OCI-LY1 (cell line): ENCODE data around the gene FBXL19.

Source experiments
- H2AFZ ChIP-seq: fragments of 200-600 bp; sonication (generic), shearing (Covaris generic); 2 replicates; pipeline ENCODE4 v1.6.0; 2014; ENCODE audit warnings: antibody characterized with exemption, mild to moderate bottlenecking, low read length
- H3F3A ChIP-seq: fragments of 200-600 bp; sonication (generic), shearing (Covaris generic); 2 replicates; pipeline ENCODE4 v1.6.0; 2014; ENCODE audit warnings: mild to moderate bottlenecking, antibody characterized with exemption, low read length, moderate library complexity; ENCODE audit not compliant: insufficient read depth
- H3K27ac ChIP-seq: fragments of 200-600 bp; sonication (generic); 2 replicates; pipeline ENCODE4 v1.5.1; 2014; ENCODE audit warnings: low read length, mixed run types, mild to moderate bottlenecking, low read depth; ENCODE audit not compliant: poor library complexity, severe bottlenecking
- H3K27me3 ChIP-seq: fragments of 200-600 bp; sonication (generic); 2 replicates; pipeline ENCODE4 v1.6.0; 2014; ENCODE audit warnings: antibody characterized with exemption, mild to moderate bottlenecking, low read length, moderate library complexity; ENCODE audit not compliant: insufficient read depth
- H3K36me3 ChIP-seq: fragments of 200-600 bp; sonication (generic); 2 replicates; pipeline ENCODE4 v1.6.1; 2014; ENCODE audit warnings: mild to moderate bottlenecking, antibody characterized with exemption, low read length, moderate library complexity, mixed read lengths; ENCODE audit not compliant: insufficient read depth
- H3K4me1 ChIP-seq: fragments of 200-600 bp; sonication (generic); 2 replicates; pipeline ENCODE4 v1.5.1; 2014; ENCODE audit warnings: mild to moderate bottlenecking, low read length, moderate library complexity; ENCODE audit not compliant: insufficient read depth, severe bottlenecking
- H3K4me2 ChIP-seq: fragments of 200-600 bp; sonication (generic), shearing (Covaris generic); 2 replicates; pipeline ENCODE4 v1.6.1; 2014; ENCODE audit warnings: low read length
- H3K4me3 ChIP-seq: fragments of 200-600 bp; sonication (generic); 2 replicates; pipeline ENCODE4 v1.5.1; 2014; ENCODE audit warnings: low read length, low read depth, mild to moderate bottlenecking, mixed read lengths; ENCODE audit not compliant: poor library complexity, severe bottlenecking
- H3K79me2 ChIP-seq: fragments of 200-600 bp; shearing (Covaris generic); 2 replicates; pipeline ENCODE4 v1.6.1; 2016; ENCODE audit warnings: mixed run types, low read length, mixed read lengths; ENCODE audit not compliant: insufficient read depth
- H3K9ac ChIP-seq: fragments of 200-600 bp; sonication (generic), shearing (Covaris generic); 2 replicates; pipeline ENCODE4 v1.6.1; 2014; ENCODE audit warnings: mild to moderate bottlenecking, low read length, mixed read lengths
- H3K9me2 ChIP-seq: fragments of 200-600 bp; sonication (generic), shearing (Covaris generic); 2 replicates; pipeline ENCODE4 v1.6.1; 2014; ENCODE audit warnings: low read depth, mild to moderate bottlenecking, low read length, mixed read lengths
- H3K9me3 ChIP-seq: fragments of 200-600 bp; shearing (Covaris generic); 2 replicates; pipeline ENCODE4 v1.6.1; 2014; ENCODE audit warnings: low read length, mixed read lengths
- H4K20me1 ChIP-seq: fragments of 200-600 bp; sonication (generic), shearing (Covaris generic); 2 replicates; pipeline ENCODE4 v1.6.0; 2016; ENCODE audit warnings: mild to moderate bottlenecking, low read length; ENCODE audit not compliant: insufficient read depth
- EZH2 ChIP-seq: fragments of 200-600 bp; sonication (generic), shearing (Covaris generic); IDR thresholded peaks from 2 replicates; pipeline ENCODE4 v1.8.0; 2017; ENCODE audit warnings: borderline replicate concordance, mixed run types, mild to moderate bottlenecking, antibody characterized with exemption, low read length, moderate library complexity, mixed read lengths
- TF ChIP-seq, protein P1 (sequence below): fragments of 200-600 bp; sonication (generic), shearing (Covaris generic); IDR thresholded peaks from 2 replicates; pipeline ENCODE4 v1.5.1; 2017; ENCODE audit warnings: mild to moderate bottlenecking, antibody characterized with exemption, low read length, moderate library complexity, mixed read lengths

Gene FBXL19

DNA sequence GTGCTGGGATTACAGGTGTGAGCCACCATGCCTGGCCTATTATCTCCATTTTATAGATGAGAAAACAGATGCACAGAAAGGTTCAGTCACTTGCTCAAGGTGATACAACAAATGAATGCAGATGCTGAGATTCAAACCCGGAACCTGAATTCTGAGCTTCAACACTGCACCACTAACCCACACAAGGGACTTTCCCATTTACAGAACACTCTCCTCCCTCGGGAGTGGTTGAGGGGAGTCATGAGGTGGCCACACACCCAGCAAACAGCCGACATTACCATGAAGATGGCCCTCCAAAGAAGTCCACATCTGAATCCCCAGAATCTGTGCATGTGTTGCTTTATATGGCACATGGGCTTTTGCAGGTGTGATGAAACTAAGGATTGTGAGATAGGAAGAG lies 38.6 kb upstream of the FBXL19 start:
- H3K79me2 ChIP-seq = no peaks in the 10 kb centered on the region
- no peaks in the 10 kb centered on the region for H3K4me1 ChIP-seq
- H3F3A ChIP-seq = no peaks in the 10 kb centered on the region
- TF ChIP-seq, protein P1, sequence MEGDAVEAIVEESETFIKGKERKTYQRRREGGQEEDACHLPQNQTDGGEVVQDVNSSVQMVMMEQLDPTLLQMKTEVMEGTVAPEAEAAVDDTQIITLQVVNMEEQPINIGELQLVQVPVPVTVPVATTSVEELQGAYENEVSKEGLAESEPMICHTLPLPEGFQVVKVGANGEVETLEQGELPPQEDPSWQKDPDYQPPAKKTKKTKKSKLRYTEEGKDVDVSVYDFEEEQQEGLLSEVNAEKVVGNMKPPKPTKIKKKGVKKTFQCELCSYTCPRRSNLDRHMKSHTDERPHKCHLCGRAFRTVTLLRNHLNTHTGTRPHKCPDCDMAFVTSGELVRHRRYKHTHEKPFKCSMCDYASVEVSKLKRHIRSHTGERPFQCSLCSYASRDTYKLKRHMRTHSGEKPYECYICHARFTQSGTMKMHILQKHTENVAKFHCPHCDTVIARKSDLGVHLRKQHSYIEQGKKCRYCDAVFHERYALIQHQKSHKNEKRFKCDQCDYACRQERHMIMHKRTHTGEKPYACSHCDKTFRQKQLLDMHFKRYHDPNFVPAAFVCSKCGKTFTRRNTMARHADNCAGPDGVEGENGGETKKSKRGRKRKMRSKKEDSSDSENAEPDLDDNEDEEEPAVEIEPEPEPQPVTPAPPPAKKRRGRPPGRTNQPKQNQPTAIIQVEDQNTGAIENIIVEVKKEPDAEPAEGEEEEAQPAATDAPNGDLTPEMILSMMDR = no peak
- no peak for TF ChIP-seq EZH2
- H3K9me2 ChIP-seq = no peaks in the 10 kb centered on the region
- H3K9ac ChIP-seq = no peak overlapping the region
- H3K27ac ChIP-seq = no peak overlapping the region
- no peaks in the 10 kb centered on the region for H3K27me3 ChIP-seq
- no peak overlapping the region for H3K4me3 ChIP-seq
- H3K4me2 ChIP-seq = no peak overlapping the region
- H2AFZ ChIP-seq = no peak overlapping the region
- no peaks in the 10 kb centered on the region for H3K9me3 ChIP-seq
- H4K20me1 ChIP-seq = no peaks in the 10 kb centered on the region
- H3K36me3 ChIP-seq = peaks cover 23% of the 10 kb centered on the region

DNA sequence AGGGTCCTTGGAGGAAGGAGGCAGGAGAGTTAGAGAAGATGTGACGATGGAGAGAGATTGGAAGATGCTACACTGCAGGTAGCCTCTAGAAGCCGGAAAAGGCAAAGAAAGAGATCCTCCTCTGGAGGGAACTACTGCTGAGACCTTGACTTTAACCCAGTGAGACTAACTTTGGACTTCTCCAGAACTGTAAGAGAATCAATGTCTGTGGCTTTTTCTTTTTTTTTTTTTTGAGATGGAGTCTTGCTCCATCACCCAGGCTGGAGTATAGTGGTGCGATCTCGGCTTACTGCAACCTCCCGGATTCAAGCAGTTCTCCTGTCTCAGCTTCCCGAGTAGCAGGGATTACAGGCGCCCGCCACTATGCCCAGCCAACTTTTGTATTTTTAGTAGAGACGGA lies 38.2 kb upstream of the FBXL19 start:
- no peaks in the 10 kb centered on the region for H3K27me3 ChIP-seq
- TF ChIP-seq, protein P1 = no peak
- no peak for TF ChIP-seq EZH2
- no peaks in the 10 kb centered on the region for H3F3A ChIP-seq
- H3K9me3 ChIP-seq = no peaks in the 10 kb centered on the region
- peaks cover 23% of the 10 kb centered on the region for H3K36me3 ChIP-seq
- H3K9me2 ChIP-seq = no peaks in the 10 kb centered on the region
- no peak overlapping the region for H2AFZ ChIP-seq
- no peaks in the 10 kb centered on the region for H3K4me1 ChIP-seq
- no peak overlapping the region for H3K9ac ChIP-seq
- H4K20me1 ChIP-seq = no peaks in the 10 kb centered on the region
- no peak overlapping the region for H3K4me2 ChIP-seq
- no peak overlapping the region for H3K4me3 ChIP-seq
- no peak overlapping the region for H3K27ac ChIP-seq
- H3K79me2 ChIP-seq = no peaks in the 10 kb centered on the region

DNA sequence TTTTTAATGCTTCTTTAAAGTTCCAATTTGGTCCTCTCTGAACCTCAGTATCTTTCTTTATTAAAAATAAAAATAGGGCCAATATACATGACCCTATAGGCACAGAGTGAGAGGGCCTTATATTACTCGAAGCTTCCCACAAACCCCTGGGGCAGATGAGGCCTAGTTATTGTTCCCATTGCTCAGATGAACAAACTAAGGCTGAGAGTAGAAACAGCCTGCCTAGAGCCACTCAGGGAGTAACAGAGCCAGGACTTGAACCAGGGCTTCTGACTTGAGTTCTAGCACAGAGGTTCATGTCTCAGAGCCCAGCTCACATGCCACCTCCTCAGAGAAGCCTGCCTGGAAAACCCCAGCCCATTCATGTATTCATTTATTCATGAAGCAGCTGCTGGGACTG lies 37.2 kb upstream of the FBXL19 start:
- H3K36me3 ChIP-seq = peaks cover 23% of the 10 kb centered on the region
- no peaks in the 10 kb centered on the region for H3K27me3 ChIP-seq
- no peaks in the 10 kb centered on the region for H3K79me2 ChIP-seq
- H3K9ac ChIP-seq = no peak overlapping the region
- H3K9me2 ChIP-seq = no peaks in the 10 kb centered on the region
- TF ChIP-seq, protein P1 = no peak
- TF ChIP-seq EZH2 = no peak
- H2AFZ ChIP-seq = no peak overlapping the region
- no peaks in the 10 kb centered on the region for H4K20me1 ChIP-seq
- H3K4me2 ChIP-seq = no peak overlapping the region
- no peak overlapping the region for H3K27ac ChIP-seq
- no peaks in the 10 kb centered on the region for H3K4me1 ChIP-seq
- H3K4me3 ChIP-seq = no peak overlapping the region
- no peaks in the 10 kb centered on the region for H3K9me3 ChIP-seq
- no peaks in the 10 kb centered on the region for H3F3A ChIP-seq
